HCT116 (cell line): ENCODE results near the gene GALNT17. TPM values are rescaled to one million over a fixed set of nuclear protein-coding genes. Genes with fewer than 3 reads are reported as not detected.

Experiments
- ATAC-seq: fragments of 200-7000 bp; cut with Tn5 transposase; 2 replicates; pipeline ENCODE4 v1.9.1; 2020; ENCODE audit warnings: mild to moderate bottlenecking, moderate library complexity
- BruUV-seq: library from RNA; stranded (reverse); fragments of 400-500 nt; replicated peaks from 2 replicates; lab custom pipeline; 2021; lab: Mats Ljungman, UMichigan
- CTCF ChIA-PET: fragments of 300-600 bp; sonication (Branson Sonifier 250); formaldehyde crosslinking; loops from one replicate; lab custom pipeline; 2021; ENCODE audit warnings: antibody characterized with exemption; lab: Charles Lee
- POLR2A ChIA-PET: fragments of 300-600, 350-600 bp; sonication (Branson Sonifier 250); formaldehyde crosslinking; loops from one replicate; lab custom pipeline; 2021; ENCODE audit warnings: antibody characterized with exemption; lab: Charles Lee
- RAD21 ChIA-PET, 2 experiments: fragments of 300-600 bp; sonication (Branson Sonifier 250); formaldehyde crosslinking; loops; one replicate each; lab custom pipeline; 2023; ENCODE audit warnings: low total read pairs in 2 of 2; ENCODE audit not compliant: uncharacterized antibody in 2 of 2, unreplicated experiment in 2 of 2, low non-redundant PET in 1 of 2; lab: Charles Lee
- DNase-seq: peaks from one replicate; pipeline ENCODE4 v3.0.0-alpha.2; 2010; ENCODE audit warnings: low read depth, low spot score
- H2AFZ ChIP-seq: fragments of 200-600 bp; shearing (Covaris generic), sonication (generic); 2 replicates; pipeline ENCODE4 v1.6.1; 2017; ENCODE audit warnings: low read depth, mixed run types, mixed read lengths, antibody characterized with exemption, low read length; ENCODE audit not compliant: poor library complexity, severe bottlenecking
- H3K27ac ChIP-seq: 2 replicates; pipeline ENCODE4 v1.5.1; 2012; ENCODE audit warnings: low read depth, low read length
- H3K27me3 ChIP-seq: fragments of 200-600 bp; sonication (generic); 2 replicates; pipeline ENCODE4 v1.6.1; 2016; ENCODE audit warnings: mixed run types, low read length, mixed read lengths; ENCODE audit not compliant: insufficient read depth
- H3K36me3 ChIP-seq, 2 experiments: fragments of 200-500 bp in 1 of 2; fragments of 200-600 bp in 1 of 2; sonication (Bioruptor generic) in 1 of 2; sonication (generic) in 1 of 2; 2 replicates each; pipeline versions ENCODE4 v1.5.1 to v1.6.1; 2014 to 2016; ENCODE audit warnings: low read length in 2 of 2, inconsistent platforms in 1 of 2, mixed read lengths in 1 of 2, mixed run types in 1 of 2; ENCODE audit not compliant: insufficient read depth in 2 of 2, control insufficient read depth in 1 of 2
- H3K4me1 ChIP-seq, 2 experiments: fragments of 200-600 bp in 1 of 2; sonication (generic) in 1 of 2; 2 replicates each; pipeline versions ENCODE4 v1.5.1 to v1.6.1; 2012 to 2017; ENCODE audit warnings: low read length in 2 of 2, inconsistent platforms in 1 of 2, mild to moderate bottlenecking in 1 of 2, mixed read lengths in 1 of 2, mixed run types in 1 of 2, moderate library complexity in 1 of 2; ENCODE audit not compliant: insufficient read depth in 2 of 2, control insufficient read depth in 1 of 2
- H3K4me2 ChIP-seq: fragments of 200-600 bp; sonication (generic); 2 replicates; pipeline ENCODE4 v1.6.1; 2017; ENCODE audit warnings: mixed run types, low read length, mixed read lengths
- H3K4me3 ChIP-seq, 2 experiments: fragments of 200-600 bp in 1 of 2; sonication (generic) in 1 of 2; replicated peaks in 1 of 2; 2 replicates each; pipeline ENCODE4 v1.5.1; 2011 to 2016; ENCODE audit warnings: low read length in 2 of 2, control low read depth in 1 of 2, low read depth in 1 of 2, mild to moderate bottlenecking in 1 of 2, mixed read lengths in 1 of 2, mixed run types in 1 of 2
- H3K79me2 ChIP-seq: fragments of 200-600 bp; sonication (generic); 2 replicates; pipeline ENCODE4 v1.6.1; 2017; ENCODE audit warnings: mild to moderate bottlenecking, mixed run types, low read length, moderate library complexity, mixed read lengths; ENCODE audit not compliant: insufficient read depth
- H3K9ac ChIP-seq: fragments of 200-600 bp; sonication (generic); 2 replicates; pipeline ENCODE4 v1.6.1; 2016; ENCODE audit warnings: low read length, mixed read lengths
- H3K9me2 ChIP-seq: fragments of 200-600 bp; sonication (generic), shearing (Covaris generic); 2 replicates; pipeline ENCODE4 v1.6.1; 2017; ENCODE audit warnings: mixed run types, mild to moderate bottlenecking, moderate library complexity; ENCODE audit not compliant: insufficient read depth
- H3K9me3 ChIP-seq, 2 experiments: fragments of 200-500 bp in 1 of 2; fragments of 200-600 bp in 1 of 2; sonication (Bioruptor generic) in 1 of 2; sonication (generic) in 1 of 2; 2 replicates each; pipeline ENCODE4 v1.6.1; 2014 to 2017; ENCODE audit warnings: low read length in 2 of 2, mixed read lengths in 2 of 2, inconsistent platforms in 1 of 2, low read depth in 1 of 2, mild to moderate bottlenecking in 1 of 2, mixed run types in 1 of 2, moderate library complexity in 1 of 2; ENCODE audit not compliant: control insufficient read depth in 1 of 2, insufficient read depth in 1 of 2
- H4K20me1 ChIP-seq: fragments of 200-600 bp; sonication (generic), shearing (Covaris generic); 2 replicates; pipeline ENCODE4 v1.6.1; 2017; ENCODE audit warnings: mixed run types, mild to moderate bottlenecking, moderate library complexity; ENCODE audit not compliant: insufficient read depth
- ATF3 ChIP-seq: IDR thresholded peaks from 2 replicates; pipeline ENCODE4 v1.6.1; 2012
- CBX3 ChIP-seq: IDR thresholded peaks from 2 replicates; pipeline ENCODE4 v1.6.1; 2012; ENCODE audit warnings: low read depth
- CEBPB ChIP-seq: IDR thresholded peaks from 2 replicates; pipeline ENCODE4 v1.6.1; 2012; ENCODE audit warnings: low read depth
- CTCF ChIP-seq, 3 experiments: fragments of 200-600 bp in 1 of 3; sonication (generic) in 1 of 3; IDR thresholded peaks in 2 of 3; conservative IDR thresholded peaks in 1 of 3; 2 replicates each; pipeline ENCODE4 v1.5.1; 2012 to 2017; ENCODE audit warnings: low read depth in 2 of 3, low read length in 2 of 3, antibody characterized with exemption in 1 of 3, borderline replicate concordance in 1 of 3, control low read depth in 1 of 3, mild to moderate bottlenecking in 1 of 3, mixed read lengths in 1 of 3, mixed run types in 1 of 3, moderate library complexity in 1 of 3; ENCODE audit not compliant: insufficient read depth in 1 of 3
- EGR1 ChIP-seq: IDR thresholded peaks from 2 replicates; pipeline ENCODE4 v1.6.1; 2012; ENCODE audit warnings: low read depth
- ELF1 ChIP-seq: IDR thresholded peaks from 2 replicates; pipeline ENCODE4 v1.6.1; 2012; ENCODE audit warnings: low read depth, borderline replicate concordance
- EZH2 ChIP-seq: fragments of 200-600 bp; sonication (generic); IDR thresholded peaks from 2 replicates; pipeline ENCODE4 v1.6.1; 2017; ENCODE audit warnings: antibody characterized with exemption, mixed run types
- EZH2phosphoT487 ChIP-seq: fragments of 200-600 bp; IDR thresholded peaks from 2 replicates; pipeline ENCODE4 v1.6.1; 2018; ENCODE audit warnings: antibody characterized with exemption, borderline replicate concordance
- FOSL1 ChIP-seq: IDR thresholded peaks from 2 replicates; pipeline ENCODE4 v1.6.1; 2012; ENCODE audit warnings: low read depth
- JUND ChIP-seq: IDR thresholded peaks from 2 replicates; pipeline ENCODE4 v1.6.1; 2012
- POLR2AphosphoS5 ChIP-seq: IDR thresholded peaks from 2 replicates; pipeline ENCODE4 v1.6.1; 2011; ENCODE audit warnings: mild to moderate bottlenecking, low read depth, low read length, moderate library complexity
- REST ChIP-seq: IDR thresholded peaks from 2 replicates; pipeline ENCODE4 v1.6.1; 2012; ENCODE audit warnings: low read depth
- SIN3A ChIP-seq: IDR thresholded peaks from 2 replicates; pipeline ENCODE4 v1.6.1; 2012; ENCODE audit warnings: low read depth
- SP1 ChIP-seq: IDR thresholded peaks from 2 replicates; pipeline ENCODE4 v1.6.1; 2012; ENCODE audit warnings: low read depth
- SRF ChIP-seq: IDR thresholded peaks from 2 replicates; pipeline ENCODE4 v1.6.1; 2012; ENCODE audit warnings: low read depth
- TCF7L2 ChIP-seq: IDR thresholded peaks from 2 replicates; pipeline ENCODE4 v1.7.0; 2011; ENCODE audit warnings: borderline replicate concordance, inconsistent platforms; ENCODE audit not compliant: insufficient read depth, insufficient read length; ENCODE audit errors: extremely low read depth
- ZBTB33 ChIP-seq: IDR thresholded peaks from 2 replicates; pipeline ENCODE4 v1.6.1; 2011; ENCODE audit warnings: mild to moderate bottlenecking, low read length, moderate library complexity; ENCODE audit not compliant: insufficient replicate concordance; ENCODE audit errors: extremely low read depth
- ZFX ChIP-seq: fragments of 450-650 bp; IDR thresholded peaks from 2 replicates; pipeline ENCODE4 v1.6.1; 2017
- ZNF274 ChIP-seq: fragments of 200-500 bp; sonication (Bioruptor generic); IDR thresholded peaks from 2 replicates; pipeline ENCODE4 v1.6.1; 2014; ENCODE audit warnings: mild to moderate bottlenecking, low read depth, low read length, inconsistent platforms
- intact Hi-C: fragments of 100-400 bp; cut with micrococcal nuclease; formaldehyde crosslinking; loops from 2 replicates; pipeline ENCODE4 v1.10.0; 2022
- total RNA-seq: library from RNA; stranded (reverse); gene quantifications from one replicate; pipeline ENCODE4 v1.2.1, GENCODE V29; 2021; ENCODE audit not compliant: unreplicated experiment

GALNT17 gene
- total RNA-seq, 1 experiment from 2014 or later = not detected

- Histone ChIP-seq H3K4me2 (no peak overlapping the region), H2AFZ (no peak overlapping the region), H3K9me3 (peaks cover 3 to 16% of the 10 kb centered on the region in 2 experiments; a peak in 2 of 4 replicates), H3K27ac (no peak overlapping the region), H3K36me3 (no peaks in the 10 kb centered on the region), H3K9me2 (no peaks in the 10 kb centered on the region), H3K4me1 (no peaks in the 10 kb centered on the region), H3K79me2 (no peaks in the 10 kb centered on the region)
- CTCF ChIA-PET = no interaction called here
- RAD21 ChIA-PET = no interaction called here
- intact Hi-C loops = no loop called here
- ATAC-seq = no peak
- no peak for TF ChIP-seq ATF3
- no peak for TF ChIP-seq REST
- TF ChIP-seq POLR2AphosphoS5 = no peak
- no peak for TF ChIP-seq ZBTB33
- no peak for TF ChIP-seq CEBPB
- TF ChIP-seq SP1 = no peak
- no peak for TF ChIP-seq ELF1
- no peak for TF ChIP-seq EZH2
- TF ChIP-seq CTCF (IDR thresholded peaks at IDR 0.05 in 2 of 3, conservative IDR thresholded peaks at IDR 0.05 in 1 of 3; ENCODE audit: borderline replicate concordance in 1 of 3, insufficient read depth in 1 of 3, low read depth in 2 of 3, low read length in 2 of 3) = no peak
- TF ChIP-seq EZH2phosphoT487 = no peak
- no peak for TF ChIP-seq TCF7L2
- TF ChIP-seq EGR1 = no peak
- TF ChIP-seq JUND = no peak
- no peak for TF ChIP-seq FOSL1
- TF ChIP-seq CBX3 = no peak
- no peak for TF ChIP-seq ZNF274
- TF ChIP-seq SIN3A = no peak
- no peak for TF ChIP-seq SRF
- no peak for TF ChIP-seq ZFX
- TF ChIP-seq, all 23 proteins: peak for 0
- Histone ChIP-seq H3K9ac (no peak overlapping the region), H3K4me3 (no peak overlapping the region), H3K27me3 (no peaks in the 10 kb centered on the region), H4K20me1 (no peaks in the 10 kb centered on the region)
- DNase-seq = no peak
- BruUV-seq = no TSS peak
- POLR2A ChIA-PET = no interaction called here
Observed at GRCh38 chr7:71491336-71491735, 359.4 kb downstream of the GALNT17 start.
